ENCODE results near the gene BCL11B. TPM values are rescaled to one million over a fixed set of nuclear protein-coding genes. Genes with fewer than 3 reads are reported as not detected.

The BCL11B gene
- total RNA-seq, 1 donor from 2014 or later = 0.23 TPM

- TF ChIP-seq, protein P1, sequence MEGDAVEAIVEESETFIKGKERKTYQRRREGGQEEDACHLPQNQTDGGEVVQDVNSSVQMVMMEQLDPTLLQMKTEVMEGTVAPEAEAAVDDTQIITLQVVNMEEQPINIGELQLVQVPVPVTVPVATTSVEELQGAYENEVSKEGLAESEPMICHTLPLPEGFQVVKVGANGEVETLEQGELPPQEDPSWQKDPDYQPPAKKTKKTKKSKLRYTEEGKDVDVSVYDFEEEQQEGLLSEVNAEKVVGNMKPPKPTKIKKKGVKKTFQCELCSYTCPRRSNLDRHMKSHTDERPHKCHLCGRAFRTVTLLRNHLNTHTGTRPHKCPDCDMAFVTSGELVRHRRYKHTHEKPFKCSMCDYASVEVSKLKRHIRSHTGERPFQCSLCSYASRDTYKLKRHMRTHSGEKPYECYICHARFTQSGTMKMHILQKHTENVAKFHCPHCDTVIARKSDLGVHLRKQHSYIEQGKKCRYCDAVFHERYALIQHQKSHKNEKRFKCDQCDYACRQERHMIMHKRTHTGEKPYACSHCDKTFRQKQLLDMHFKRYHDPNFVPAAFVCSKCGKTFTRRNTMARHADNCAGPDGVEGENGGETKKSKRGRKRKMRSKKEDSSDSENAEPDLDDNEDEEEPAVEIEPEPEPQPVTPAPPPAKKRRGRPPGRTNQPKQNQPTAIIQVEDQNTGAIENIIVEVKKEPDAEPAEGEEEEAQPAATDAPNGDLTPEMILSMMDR (conservative IDR thresholded peaks at IDR 0.05; ENCODE audit: low read depth, low read length) = no peak
- H3K4me3 ChIP-seq (ENCODE audit: low read depth, low read length) = no peak overlapping the region
- DNase-seq (ENCODE audit: low read depth) = no peak
Measured at GRCh38 chr14:99212199-99212598, 59.8 kb downstream of the BCL11B start.

DNA sequence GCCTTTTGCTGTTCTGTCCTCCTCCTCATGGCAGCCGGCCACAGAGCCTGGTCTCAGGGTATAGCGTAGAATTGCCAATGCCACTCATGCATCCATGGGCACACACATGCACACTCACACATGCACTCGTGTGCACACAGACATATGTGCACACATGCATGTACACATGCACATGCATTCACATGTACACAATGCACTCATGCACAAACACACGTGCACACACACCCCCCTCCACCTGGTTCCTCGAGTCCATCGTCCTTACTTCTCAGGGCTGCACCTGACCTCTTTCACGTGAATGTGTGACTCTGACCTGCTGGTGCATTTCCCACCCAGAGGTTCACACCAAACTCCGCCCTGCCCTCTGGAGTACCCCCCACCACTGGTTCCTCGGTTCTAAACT, 60.6 kb downstream of the BCL11B start:
- H3K4me3 ChIP-seq (ENCODE audit: low read depth, low read length) = no peak overlapping the region
- TF ChIP-seq, protein P1 (conservative IDR thresholded peaks at IDR 0.05; ENCODE audit: low read depth, low read length) = no peak
- no peak for DNase-seq (ENCODE audit: low read depth)

- DNase-seq (ENCODE audit: low read depth) = no peak
- TF ChIP-seq, protein P1 (conservative IDR thresholded peaks at IDR 0.05; ENCODE audit: low read depth, low read length) = no peak
- no peak overlapping the region for H3K4me3 ChIP-seq (ENCODE audit: low read depth, low read length)
Measured at GRCh38 chr14:99210333-99210732, 61.7 kb downstream of the BCL11B start.

- TF ChIP-seq, protein P1 (conservative IDR thresholded peaks at IDR 0.05; ENCODE audit: low read depth, low read length) = no peak
- DNase-seq (ENCODE audit: low read depth) = no peak
- H3K4me3 ChIP-seq (ENCODE audit: low read depth, low read length) = no peak overlapping the region
Measured at GRCh38 chr14:99209409-99209808, 62.6 kb downstream of the BCL11B start.

DNA sequence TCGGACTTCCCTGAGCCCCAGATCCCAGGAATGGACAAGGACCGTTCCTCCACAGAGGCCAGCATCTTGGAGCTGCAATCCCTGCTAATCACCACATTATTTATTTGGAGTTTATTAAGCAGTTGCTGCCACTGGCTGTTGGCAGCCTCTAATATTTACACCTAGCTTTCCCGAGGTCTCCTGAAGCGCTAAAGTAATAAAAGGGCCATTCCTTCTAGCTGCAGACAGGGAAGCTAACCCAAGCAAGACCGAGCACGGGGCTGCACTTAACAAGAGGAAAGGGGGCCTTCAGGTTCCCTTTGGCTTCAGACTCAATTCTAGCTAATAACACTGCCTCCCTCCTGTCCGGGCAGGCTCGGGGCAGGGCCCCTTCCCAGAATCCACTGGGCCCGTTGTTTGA, 63.7 kb downstream of the BCL11B start:
- TF ChIP-seq, protein P1 (conservative IDR thresholded peaks at IDR 0.05; ENCODE audit: low read depth, low read length) = no peak
- DNase-seq (ENCODE audit: low read depth) = no peak
- no peak overlapping the region for H3K4me3 ChIP-seq (ENCODE audit: low read depth, low read length)

- H3K4me3 ChIP-seq (ENCODE audit: low read depth, low read length) = no peak overlapping the region
- TF ChIP-seq, protein P1 (conservative IDR thresholded peaks at IDR 0.05; ENCODE audit: low read depth, low read length) = no peak
- no peak for DNase-seq (ENCODE audit: low read depth)
Measured at GRCh38 chr14:99207456-99207855, 64.5 kb downstream of the BCL11B start.

GRCh38 chr14:99206090-99206489, 65.9 kb downstream of the BCL11B start:
- H3K4me3 ChIP-seq (ENCODE audit: low read depth, low read length) = no peak overlapping the region
- DNase-seq (ENCODE audit: low read depth) = no peak
- TF ChIP-seq, protein P1 (conservative IDR thresholded peaks at IDR 0.05; ENCODE audit: low read depth, low read length) = no peak
